ENCODE results near the gene GSK3A. TPM values are rescaled to one million over a fixed set of nuclear protein-coding genes. Genes with fewer than 3 reads are reported as not detected.

Gene GSK3A
- total and polyA plus RNA-seq, 9 of the 15 experiments (the other 6 are each of a cell fraction or from before 2014, with no cell fraction given): 0.62 to 90.7 (median 33.3) TPM

DNA sequence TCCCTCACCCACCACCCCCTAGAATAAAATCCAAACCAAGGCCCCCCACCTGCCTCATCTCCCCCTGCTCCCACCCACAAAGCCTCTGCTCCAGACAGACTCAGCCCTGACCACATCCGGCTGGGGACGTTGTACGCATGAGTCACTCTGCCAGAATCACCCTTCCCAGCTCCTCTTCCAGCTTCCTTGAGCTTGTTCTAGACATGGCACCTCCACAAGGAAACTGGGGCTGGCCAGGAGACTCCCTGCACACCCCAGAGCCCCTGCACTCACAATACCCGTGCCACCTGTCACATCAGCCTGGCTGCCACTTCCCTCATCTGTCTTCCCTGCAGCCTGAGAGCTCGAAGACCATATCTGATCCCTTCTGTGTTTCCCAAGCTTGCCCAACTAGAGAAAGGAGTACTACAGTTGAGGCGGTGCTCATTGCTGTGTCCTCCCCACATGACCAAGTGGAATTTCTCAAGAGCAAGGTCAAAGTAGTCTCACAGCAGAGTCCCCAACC lies 34.6 kb downstream of the GSK3A start (continued):
- TF ChIP-seq, protein P1, sequence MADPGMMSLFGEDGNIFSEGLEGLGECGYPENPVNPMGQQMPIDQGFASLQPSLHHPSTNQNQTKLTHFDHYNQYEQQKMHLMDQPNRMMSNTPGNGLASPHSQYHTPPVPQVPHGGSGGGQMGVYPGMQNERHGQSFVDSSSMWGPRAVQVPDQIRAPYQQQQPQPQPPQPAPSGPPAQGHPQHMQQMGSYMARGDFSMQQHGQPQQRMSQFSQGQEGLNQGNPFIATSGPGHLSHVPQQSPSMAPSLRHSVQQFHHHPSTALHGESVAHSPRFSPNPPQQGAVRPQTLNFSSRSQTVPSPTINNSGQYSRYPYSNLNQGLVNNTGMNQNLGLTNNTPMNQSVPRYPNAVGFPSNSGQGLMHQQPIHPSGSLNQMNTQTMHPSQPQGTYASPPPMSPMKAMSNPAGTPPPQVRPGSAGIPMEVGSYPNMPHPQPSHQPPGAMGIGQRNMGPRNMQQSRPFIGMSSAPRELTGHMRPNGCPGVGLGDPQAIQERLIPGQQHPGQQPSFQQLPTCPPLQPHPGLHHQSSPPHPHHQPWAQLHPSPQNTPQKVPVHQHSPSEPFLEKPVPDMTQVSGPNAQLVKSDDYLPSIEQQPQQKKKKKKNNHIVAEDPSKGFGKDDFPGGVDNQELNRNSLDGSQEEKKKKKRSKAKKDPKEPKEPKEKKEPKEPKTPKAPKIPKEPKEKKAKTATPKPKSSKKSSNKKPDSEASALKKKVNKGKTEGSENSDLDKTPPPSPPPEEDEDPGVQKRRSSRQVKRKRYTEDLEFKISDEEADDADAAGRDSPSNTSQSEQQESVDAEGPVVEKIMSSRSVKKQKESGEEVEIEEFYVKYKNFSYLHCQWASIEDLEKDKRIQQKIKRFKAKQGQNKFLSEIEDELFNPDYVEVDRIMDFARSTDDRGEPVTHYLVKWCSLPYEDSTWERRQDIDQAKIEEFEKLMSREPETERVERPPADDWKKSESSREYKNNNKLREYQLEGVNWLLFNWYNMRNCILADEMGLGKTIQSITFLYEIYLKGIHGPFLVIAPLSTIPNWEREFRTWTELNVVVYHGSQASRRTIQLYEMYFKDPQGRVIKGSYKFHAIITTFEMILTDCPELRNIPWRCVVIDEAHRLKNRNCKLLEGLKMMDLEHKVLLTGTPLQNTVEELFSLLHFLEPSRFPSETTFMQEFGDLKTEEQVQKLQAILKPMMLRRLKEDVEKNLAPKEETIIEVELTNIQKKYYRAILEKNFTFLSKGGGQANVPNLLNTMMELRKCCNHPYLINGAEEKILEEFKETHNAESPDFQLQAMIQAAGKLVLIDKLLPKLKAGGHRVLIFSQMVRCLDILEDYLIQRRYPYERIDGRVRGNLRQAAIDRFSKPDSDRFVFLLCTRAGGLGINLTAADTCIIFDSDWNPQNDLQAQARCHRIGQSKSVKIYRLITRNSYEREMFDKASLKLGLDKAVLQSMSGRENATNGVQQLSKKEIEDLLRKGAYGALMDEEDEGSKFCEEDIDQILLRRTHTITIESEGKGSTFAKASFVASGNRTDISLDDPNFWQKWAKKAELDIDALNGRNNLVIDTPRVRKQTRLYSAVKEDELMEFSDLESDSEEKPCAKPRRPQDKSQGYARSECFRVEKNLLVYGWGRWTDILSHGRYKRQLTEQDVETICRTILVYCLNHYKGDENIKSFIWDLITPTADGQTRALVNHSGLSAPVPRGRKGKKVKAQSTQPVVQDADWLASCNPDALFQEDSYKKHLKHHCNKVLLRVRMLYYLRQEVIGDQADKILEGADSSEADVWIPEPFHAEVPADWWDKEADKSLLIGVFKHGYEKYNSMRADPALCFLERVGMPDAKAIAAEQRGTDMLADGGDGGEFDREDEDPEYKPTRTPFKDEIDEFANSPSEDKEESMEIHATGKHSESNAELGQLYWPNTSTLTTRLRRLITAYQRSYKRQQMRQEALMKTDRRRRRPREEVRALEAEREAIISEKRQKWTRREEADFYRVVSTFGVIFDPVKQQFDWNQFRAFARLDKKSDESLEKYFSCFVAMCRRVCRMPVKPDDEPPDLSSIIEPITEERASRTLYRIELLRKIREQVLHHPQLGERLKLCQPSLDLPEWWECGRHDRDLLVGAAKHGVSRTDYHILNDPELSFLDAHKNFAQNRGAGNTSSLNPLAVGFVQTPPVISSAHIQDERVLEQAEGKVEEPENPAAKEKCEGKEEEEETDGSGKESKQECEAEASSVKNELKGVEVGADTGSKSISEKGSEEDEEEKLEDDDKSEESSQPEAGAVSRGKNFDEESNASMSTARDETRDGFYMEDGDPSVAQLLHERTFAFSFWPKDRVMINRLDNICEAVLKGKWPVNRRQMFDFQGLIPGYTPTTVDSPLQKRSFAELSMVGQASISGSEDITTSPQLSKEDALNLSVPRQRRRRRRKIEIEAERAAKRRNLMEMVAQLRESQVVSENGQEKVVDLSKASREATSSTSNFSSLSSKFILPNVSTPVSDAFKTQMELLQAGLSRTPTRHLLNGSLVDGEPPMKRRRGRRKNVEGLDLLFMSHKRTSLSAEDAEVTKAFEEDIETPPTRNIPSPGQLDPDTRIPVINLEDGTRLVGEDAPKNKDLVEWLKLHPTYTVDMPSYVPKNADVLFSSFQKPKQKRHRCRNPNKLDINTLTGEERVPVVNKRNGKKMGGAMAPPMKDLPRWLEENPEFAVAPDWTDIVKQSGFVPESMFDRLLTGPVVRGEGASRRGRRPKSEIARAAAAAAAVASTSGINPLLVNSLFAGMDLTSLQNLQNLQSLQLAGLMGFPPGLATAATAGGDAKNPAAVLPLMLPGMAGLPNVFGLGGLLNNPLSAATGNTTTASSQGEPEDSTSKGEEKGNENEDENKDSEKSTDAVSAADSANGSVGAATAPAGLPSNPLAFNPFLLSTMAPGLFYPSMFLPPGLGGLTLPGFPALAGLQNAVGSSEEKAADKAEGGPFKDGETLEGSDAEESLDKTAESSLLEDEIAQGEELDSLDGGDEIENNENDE (IDR thresholded peaks at IDR 0.05; ENCODE audit: low read depth, low read length): no peak
- TF ChIP-seq SNRNP70 (optimal IDR thresholded peaks at IDR 0.05; ENCODE audit: low read depth, low read length) (no peak), STAT5A (IDR thresholded peaks at IDR 0.05; ENCODE audit: borderline replicate concordance, low read length) (no peak), SMARCC2 (IDR thresholded peaks at IDR 0.05; ENCODE audit: low read depth) (peak; percentile 29; the same call in 1 of the 2 replicates), NCOA1 (IDR thresholded peaks at IDR 0.05; ENCODE audit: low read depth) (0 out of 2 replicates have a peak, but pooled peaks have one; percentile 34), ZNF224 (CRISPR knock-in tag; IDR thresholded peaks at IDR 0.05) (no peak), ZC3H11A (IDR thresholded peaks at IDR 0.05; ENCODE audit: low read depth, low read length) (no peak), CREM (IDR thresholded peaks at IDR 0.05; ENCODE audit: low read depth) (peak; percentile 30), WHSC1 (IDR thresholded peaks at IDR 0.05; ENCODE audit: low read length) (no peak), RBM17 (IDR thresholded peaks at IDR 0.05; ENCODE audit: borderline replicate concordance, low read depth, low read length) (no peak), GABPB1 (CRISPR knock-in tag; IDR thresholded peaks at IDR 0.05) (peak; percentile 60; the same call in 1 of the 2 replicates), TEAD2 (tag; IDR thresholded peaks at IDR 0.05) (no peak), ZBTB7A (IDR thresholded peaks at IDR 0.05; ENCODE audit: borderline replicate concordance, control insufficient read depth, low read depth, low read length) (peak; percentile 81), ZBTB8A (IDR thresholded peaks at IDR 0.05; ENCODE audit: partially characterized antibody) (no peak), ESRRB (CRISPR knock-in tag; IDR thresholded peaks at IDR 0.05; ENCODE audit: borderline replicate concordance) (no peak)
- TF ChIP-seq, protein P2, sequence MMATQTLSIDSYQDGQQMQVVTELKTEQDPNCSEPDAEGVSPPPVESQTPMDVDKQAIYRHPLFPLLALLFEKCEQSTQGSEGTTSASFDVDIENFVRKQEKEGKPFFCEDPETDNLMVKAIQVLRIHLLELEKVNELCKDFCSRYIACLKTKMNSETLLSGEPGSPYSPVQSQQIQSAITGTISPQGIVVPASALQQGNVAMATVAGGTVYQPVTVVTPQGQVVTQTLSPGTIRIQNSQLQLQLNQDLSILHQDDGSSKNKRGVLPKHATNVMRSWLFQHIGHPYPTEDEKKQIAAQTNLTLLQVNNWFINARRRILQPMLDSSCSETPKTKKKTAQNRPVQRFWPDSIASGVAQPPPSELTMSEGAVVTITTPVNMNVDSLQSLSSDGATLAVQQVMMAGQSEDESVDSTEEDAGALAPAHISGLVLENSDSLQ (IDR thresholded peaks at IDR 0.05): no peak
